ENCODE data around the gene ANKRD49.

ANKRD49 gene

GRCh38 chr11:94544646-94545263 lies 51.0 kb downstream of the ANKRD49 start:
- no peak for DNase-seq (ENCODE audit: low read depth)

GRCh38 chr11:94545264-94546161 lies 51.7 kb downstream of the ANKRD49 start:
- no peak for DNase-seq (ENCODE audit: low read depth)

GRCh38 chr11:94546162-94546470 lies 52.3 kb downstream of the ANKRD49 start:
- DNase-seq (ENCODE audit: low read depth): no peak

DNA sequence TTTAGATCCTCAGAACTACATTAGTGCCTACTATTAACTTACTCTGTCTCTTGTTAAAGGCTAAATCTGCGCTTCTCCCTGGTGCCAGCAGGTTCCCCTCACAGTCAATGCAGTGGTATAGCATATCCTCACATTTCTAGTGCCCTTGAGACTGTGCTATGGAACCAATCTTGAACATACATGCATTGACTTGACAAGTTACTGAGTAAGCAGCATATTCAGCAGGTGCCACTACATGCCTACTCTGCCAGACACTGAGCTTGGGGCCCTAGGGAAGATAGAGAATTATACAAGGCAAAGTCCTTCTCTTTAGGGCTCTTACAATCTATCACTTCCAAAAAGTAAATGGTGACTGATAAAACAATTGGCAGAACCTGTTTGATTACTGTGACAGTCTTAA lies 53.1 kb downstream of the ANKRD49 start:
- DNase-seq (ENCODE audit: low read depth): no peak

DNA sequence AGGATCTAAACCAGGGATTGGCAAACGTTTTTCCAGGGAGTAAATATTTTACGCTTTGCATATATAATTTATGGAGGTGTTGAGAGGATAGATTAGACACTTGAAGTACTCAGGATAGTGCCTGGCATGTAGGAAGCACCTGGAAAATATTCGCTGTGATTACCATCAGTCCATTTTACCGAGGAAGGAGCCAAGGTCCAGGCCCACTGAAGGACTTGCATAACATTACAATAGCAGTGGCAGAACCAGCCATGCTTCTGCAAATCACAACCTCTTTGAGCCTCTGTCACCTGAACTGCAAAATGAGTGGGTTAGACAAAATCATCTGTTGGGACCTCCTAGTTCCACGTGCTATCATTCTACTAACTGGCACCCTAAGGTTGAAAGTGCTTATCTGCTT lies 55.4 kb downstream of the ANKRD49 start:
- DNase-seq (ENCODE audit: low read depth): no peak
